Activated CD4-positive, alpha-beta memory T cell treated with anti-CD3 and anti-CD28 coated beads for 36 hours (primary cell): Measurements from ENCODE around the gene ADARB1. TPM values are rescaled to one million over a fixed set of nuclear protein-coding genes. Genes with fewer than 3 reads are reported as not detected.

ENCODE experiments used
- CTCF ChIA-PET: fragments of 350-600 bp; sonication (Branson Sonifier 250); formaldehyde crosslinking; loops from one replicate; lab custom pipeline; 2021; ENCODE audit warnings: antibody characterized with exemption, inconsistent platforms; lab: Charles Lee
- POLR2A ChIA-PET: fragments of 350-600 bp; sonication (Branson Sonifier 250); formaldehyde crosslinking; loops from one replicate; lab custom pipeline; 2021; ENCODE audit warnings: antibody characterized with exemption; lab: Charles Lee
- DNase-seq: peaks from one replicate; pipeline ENCODE4 v3.0.0-alpha.2; 2020
- H3K27ac Mint-ChIP-seq: one replicate; pipeline ENCODE4 v1.8.0; 2021; ENCODE audit warnings: mixed read lengths
- H3K27me3 Mint-ChIP-seq: one replicate; pipeline ENCODE4 v1.8.0; 2021; ENCODE audit warnings: mixed read lengths
- H3K36me3 Mint-ChIP-seq: one replicate; pipeline ENCODE4 v1.8.0; 2021; ENCODE audit warnings: mixed read lengths
- H3K4me1 Mint-ChIP-seq: one replicate; pipeline ENCODE4 v1.8.0; 2021; ENCODE audit warnings: low read depth, mixed read lengths
- H3K4me3 Mint-ChIP-seq: one replicate; pipeline ENCODE4 v1.8.0; 2021; ENCODE audit warnings: mild to moderate bottlenecking, mixed read lengths
- H3K9me3 Mint-ChIP-seq: one replicate; pipeline ENCODE4 v1.8.0; 2021; ENCODE audit warnings: mixed read lengths
- intact Hi-C: fragments of 100-400 bp; cut with micrococcal nuclease; formaldehyde crosslinking; loops from one replicate; pipeline ENCODE4 v1.15.1; 2023
- total RNA-seq, 2 experiments: library from RNA; stranded (reverse); gene quantifications; one replicate each; pipeline ENCODE4 v1.2.3, GENCODE V29; 2021

ADARB1 gene
- total RNA-seq, 2 experiments from 2014 or later = 37.6 to 40.6 TPM

- Mint-ChIP-seq H3K4me1 (peaks cover 98% of the 10 kb centered on the region), H3K27me3 (no peaks in the 10 kb centered on the region), H3K4me3 (peak overlapping the region; percentile 33), H3K27ac (peak overlapping the region; percentile 82), H3K36me3 (peaks cover 5% of the 10 kb centered on the region), H3K9me3 (no peaks in the 10 kb centered on the region)
- ChIA-PET CTCF (no interaction called here), POLR2A (no interaction called here)
- intact Hi-C loops = loop anchor here (2.0 to 5.0 kb wide), 2 partner anchors 25 to 267 kb away; partner anchors contain the start of gene SUMO3
- DNase-seq = peak; percentile 56
Measured at GRCh38 chr21:45084121-45084520, 9.7 kb downstream of the ADARB1 start.

GRCh38 chr21:45084881-45085536, 10.6 kb downstream of the ADARB1 start:
- Mint-ChIP-seq H3K4me1 (peaks cover 94% of the 10 kb centered on the region), H3K27ac (peak overlapping the region; percentile 82), H3K9me3 (no peaks in the 10 kb centered on the region), H3K4me3 (peak overlapping the region; percentile 24), H3K36me3 (peaks cover 5% of the 10 kb centered on the region), H3K27me3 (no peaks in the 10 kb centered on the region)
- DNase-seq = peak; percentile 33
- ChIA-PET CTCF (interaction anchor here (1.2 to 1.3 kb wide), 2 partner anchors 22 to 53 kb away, joined by 5 to 7 read pairs; no protein-coding TSS in a partner anchor), POLR2A (no interaction called here)
- intact Hi-C loops = loop anchor here (2.0 to 5.0 kb wide), 2 partner anchors 24 to 268 kb away; partner anchors contain the start of gene SUMO3

GRCh38 chr21:45085700-45086099, 11.3 kb downstream of the ADARB1 start:
- H3K9me3 Mint-ChIP-seq = no peaks in the 10 kb centered on the region
- H3K27ac Mint-ChIP-seq = peak overlapping the region; percentile 82
- no peak for DNase-seq
- no peaks in the 10 kb centered on the region for H3K27me3 Mint-ChIP-seq
- intact Hi-C loops = loop anchor here (2.0 kb wide), 1 partner anchor 23 kb away; no protein-coding TSS in a partner anchor
- peaks cover 90% of the 10 kb centered on the region for H3K4me1 Mint-ChIP-seq
- H3K4me3 Mint-ChIP-seq = no peak overlapping the region
- CTCF ChIA-PET = interaction anchor here (1.1 to 1.6 kb wide), 4 partner anchors 22 to 53 kb away, joined by 3 to 7 read pairs (median 6); no protein-coding TSS in a partner anchor
- peaks cover 5% of the 10 kb centered on the region for H3K36me3 Mint-ChIP-seq
- POLR2A ChIA-PET = interaction anchor here (0.9 kb wide), 1 partner anchor 145 kb away, joined by 3 read pairs; the partner anchor contains the start of gene SLX9

- Mint-ChIP-seq H3K4me1 (peaks cover 90% of the 10 kb centered on the region), H3K27me3 (no peaks in the 10 kb centered on the region), H3K36me3 (peaks cover 3% of the 10 kb centered on the region), H3K9me3 (no peaks in the 10 kb centered on the region), H3K27ac (peak overlapping the region; percentile 64), H3K4me3 (no peak overlapping the region)
- ChIA-PET POLR2A (interaction anchor here (0.9 kb wide), 1 partner anchor 146 kb away, joined by 3 read pairs; the partner anchor contains the start of gene SLX9), CTCF (interaction anchor here (1.1 to 1.6 kb wide), 3 partner anchors 10 to 52 kb away, joined by 3 to 7 read pairs (median 5); no protein-coding TSS in a partner anchor)
- intact Hi-C loops = no loop called here
- DNase-seq = no peak
Measured at GRCh38 chr21:45086337-45086958, 12.1 kb downstream of the ADARB1 start.

GRCh38 chr21:45087022-45087823, 12.8 kb downstream of the ADARB1 start:
- CTCF ChIA-PET = interaction anchor here (1.3 to 1.6 kb wide), 2 partner anchors 11 to 51 kb away, joined by 5 to 7 read pairs; no protein-coding TSS in a partner anchor
- Mint-ChIP-seq H3K4me3 (peak overlapping the region; percentile 20), H3K4me1 (peaks cover 83% of the 10 kb centered on the region), H3K9me3 (no peaks in the 10 kb centered on the region), H3K27ac (peak overlapping the region; percentile 64), H3K27me3 (no peaks in the 10 kb centered on the region), H3K36me3 (peaks cover 2% of the 10 kb centered on the region)
- intact Hi-C loops = loop anchor here (1.0 kb wide), 1 partner anchor 8 kb away; no protein-coding TSS in a partner anchor
- POLR2A ChIA-PET = no interaction called here
- DNase-seq = peak; percentile 54

GRCh38 chr21:45088116-45088515, 13.7 kb downstream of the ADARB1 start:
- no peak for DNase-seq
- CTCF ChIA-PET = no interaction called here
- H3K4me1 Mint-ChIP-seq = peaks cover 80% of the 10 kb centered on the region
- peaks cover 2% of the 10 kb centered on the region for H3K36me3 Mint-ChIP-seq
- intact Hi-C loops = no loop called here
- H3K27ac Mint-ChIP-seq = peak overlapping the region; percentile 64
- no peak overlapping the region for H3K4me3 Mint-ChIP-seq
- H3K9me3 Mint-ChIP-seq = no peaks in the 10 kb centered on the region
- H3K27me3 Mint-ChIP-seq = no peaks in the 10 kb centered on the region
- POLR2A ChIA-PET = no interaction called here

GRCh38 chr21:45088729-45089128, 14.3 kb downstream of the ADARB1 start:
- H3K27ac Mint-ChIP-seq = no peak overlapping the region
- no peaks in the 10 kb centered on the region for H3K9me3 Mint-ChIP-seq
- no peaks in the 10 kb centered on the region for H3K27me3 Mint-ChIP-seq
- intact Hi-C loops = no loop called here
- CTCF ChIA-PET = interaction anchor here (1.2 kb wide), 1 partner anchor 49 kb away, joined by 9 read pairs; no protein-coding TSS in a partner anchor
- peaks cover 2% of the 10 kb centered on the region for H3K36me3 Mint-ChIP-seq
- peaks cover 77% of the 10 kb centered on the region for H3K4me1 Mint-ChIP-seq
- POLR2A ChIA-PET = interaction anchor here (1.5 kb wide), 1 partner anchor 10 kb away, joined by 5 read pairs; no protein-coding TSS in a partner anchor
- DNase-seq = peak; percentile 39
- no peak overlapping the region for H3K4me3 Mint-ChIP-seq

GRCh38 chr21:45089964-45090363, 15.6 kb downstream of the ADARB1 start:
- POLR2A ChIA-PET = interaction anchor here (1.5 kb wide), 1 partner anchor 11 kb away, joined by 5 read pairs; no protein-coding TSS in a partner anchor

DNA sequence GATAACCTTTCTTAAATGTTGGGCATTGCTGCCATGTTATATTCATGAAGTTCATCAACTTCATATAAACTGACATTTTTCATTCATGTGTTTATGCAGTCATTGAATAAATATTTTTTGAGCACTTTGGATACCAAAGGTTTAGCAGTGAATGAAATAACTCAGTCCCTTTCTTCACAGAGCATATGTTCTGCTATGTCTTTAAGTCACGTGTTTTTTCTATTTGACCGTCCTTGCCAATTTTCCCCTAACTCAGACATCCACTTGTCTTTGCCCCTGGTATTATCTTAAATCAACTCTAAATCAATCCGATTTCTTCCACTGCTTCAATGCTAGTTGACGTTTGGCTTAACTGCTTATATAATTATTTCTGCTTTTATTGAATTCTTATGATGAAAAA, 16.6 kb downstream of the ADARB1 start:
- no peak overlapping the region for H3K4me3 Mint-ChIP-seq
- H3K36me3 Mint-ChIP-seq = no peaks in the 10 kb centered on the region
- no peak overlapping the region for H3K27ac Mint-ChIP-seq
- CTCF ChIA-PET = interaction anchor here (1.0 to 1.6 kb wide), 4 partner anchors 8 to 141 kb away, joined by 3 to 5 read pairs (median 4); no protein-coding TSS in a partner anchor
- H3K9me3 Mint-ChIP-seq = no peaks in the 10 kb centered on the region
- no peaks in the 10 kb centered on the region for H3K27me3 Mint-ChIP-seq
- peaks cover 55% of the 10 kb centered on the region for H3K4me1 Mint-ChIP-seq
- intact Hi-C loops = no loop called here
- POLR2A ChIA-PET = no interaction called here
- no peak for DNase-seq

More at GRCh38 chr21:45089964-45090363, 15.6 kb downstream of the ADARB1 start:
- Mint-ChIP-seq H3K4me3 (no peak overlapping the region), H3K4me1 (peaks cover 65% of the 10 kb centered on the region), H3K36me3 (no peaks in the 10 kb centered on the region), H3K27ac (no peak overlapping the region), H3K9me3 (no peaks in the 10 kb centered on the region), H3K27me3 (no peaks in the 10 kb centered on the region)
- intact Hi-C loops = no loop called here
- CTCF ChIA-PET = interaction anchor here (1.0 to 1.6 kb wide), 4 partner anchors 9 to 140 kb away, joined by 3 to 5 read pairs (median 4); no protein-coding TSS in a partner anchor
- DNase-seq = no peak

- Mint-ChIP-seq H3K4me1 (peaks cover 47% of the 10 kb centered on the region), H3K9me3 (no peaks in the 10 kb centered on the region), H3K27me3 (no peaks in the 10 kb centered on the region), H3K4me3 (no peak overlapping the region), H3K27ac (no peak overlapping the region), H3K36me3 (no peaks in the 10 kb centered on the region)
- DNase-seq = no peak
- intact Hi-C loops = no loop called here
- ChIA-PET POLR2A (interaction anchor here (0.6 kb wide), 1 partner anchor 17 kb away, joined by 3 read pairs; the partner anchor contains the start of gene ADARB1), CTCF (interaction anchor here (0.8 kb wide), 1 partner anchor 46 kb away, joined by 3 read pairs; no protein-coding TSS in a partner anchor)
Measured at GRCh38 chr21:45091550-45092322, 17.4 kb downstream of the ADARB1 start.
